ENCODE data around the gene ADM2. TPM values are rescaled to one million over a fixed set of nuclear protein-coding genes. Genes with fewer than 3 reads are reported as not detected.

Gene ADM2
- total RNA-seq, 1 donor from 2014 or later, result not detected

DNA sequence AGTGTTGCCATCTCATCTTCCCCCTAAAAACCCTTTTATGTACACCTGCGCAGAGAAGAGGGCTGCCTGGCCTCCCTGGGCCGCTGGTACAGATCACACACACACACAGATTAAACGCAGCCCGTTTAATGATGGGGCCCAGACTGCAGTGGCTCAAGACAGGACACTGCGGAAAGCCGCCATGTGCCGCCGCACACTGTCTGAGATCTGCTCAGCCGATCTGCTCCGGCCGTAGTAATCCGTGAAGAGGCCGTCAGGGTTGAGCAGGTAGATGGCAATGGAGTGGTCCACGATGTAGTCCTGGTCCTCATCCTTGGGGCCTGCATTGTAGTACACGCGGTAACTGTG is 42.1 kb downstream of the ADM2 start:
- Histone ChIP-seq H3K4me3 (no peak overlapping the region), H3K36me3 (peaks cover 0 to 53% of the 10 kb centered on the region in 2 donors), H3K9me3 (no peaks in the 10 kb centered on the region), H3K4me1 (peaks cover 31% of the 10 kb centered on the region), H3K27me3 (no peaks in the 10 kb centered on the region), H3K27ac (no peak overlapping the region)
- no peak for DNase-seq (ENCODE audit: extremely low spot score in 2 of 2)
- intact Hi-C loops (cut with DNase I), result loop anchor here (10.0 kb wide), 1 partner anchor 259 kb away; the partner anchor contains the start of gene MAPK12
- TF ChIP-seq CTCF (IDR thresholded peaks at IDR 0.05), result no peak
- no peak for TF ChIP-seq POLR2AphosphoS5 (IDR thresholded peaks at IDR 0.05; ENCODE audit: insufficient read depth in 1 of 2, low read depth in 1 of 2)
- no peak for TF ChIP-seq POLR2A (IDR thresholded peaks at IDR 0.05)

- Histone ChIP-seq H3K4me3 (peak overlapping the region; percentile 61 to 84), H3K27ac (no peak overlapping the region), H3K9me3 (no peaks in the 10 kb centered on the region), H3K27me3 (no peaks in the 10 kb centered on the region), H3K4me1 (peaks cover 37% of the 10 kb centered on the region), H3K36me3 (peaks cover 0 to 47% of the 10 kb centered on the region in 2 donors)
- TF ChIP-seq POLR2AphosphoS5 (IDR thresholded peaks at IDR 0.05; ENCODE audit: insufficient read depth in 1 of 2, low read depth in 1 of 2) (no peak), POLR2A (IDR thresholded peaks at IDR 0.05) (no peak), CTCF (IDR thresholded peaks at IDR 0.05) (no peak)
- DNase-seq (ENCODE audit: extremely low spot score in 2 of 2), result no peak
- intact Hi-C loops (cut with DNase I), result loop anchor here (10.0 kb wide), 1 partner anchor 259 kb away; the partner anchor contains the start of gene MAPK12
Observed at GRCh38 chr22:50523806-50524675, 42.7 kb downstream of the ADM2 start.

DNA sequence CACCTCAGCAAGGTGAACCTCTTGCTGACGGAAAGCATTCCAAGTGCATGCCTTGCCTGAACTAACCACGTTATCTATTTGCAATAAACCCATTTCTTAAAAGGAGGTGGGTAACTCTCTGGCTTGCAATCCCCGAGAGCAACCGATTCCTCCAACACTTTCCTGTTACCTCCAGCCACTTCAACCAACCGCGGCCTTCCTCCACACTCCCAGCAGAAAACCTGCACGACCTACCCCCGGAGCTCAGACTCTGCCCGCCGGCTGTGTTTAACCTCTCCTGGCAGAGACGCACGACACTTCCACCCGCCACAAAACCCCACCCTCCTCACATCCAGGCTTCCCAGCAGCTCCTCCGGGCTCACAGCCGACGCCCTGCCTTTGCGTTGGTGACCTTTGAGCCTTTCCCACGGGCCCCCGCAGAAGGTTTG is 43.3 kb downstream of the ADM2 start:
- TF ChIP-seq POLR2AphosphoS5 (IDR thresholded peaks at IDR 0.05; ENCODE audit: insufficient read depth in 1 of 2, low read depth in 1 of 2), result no peak
- no peak for TF ChIP-seq CTCF (IDR thresholded peaks at IDR 0.05)
- TF ChIP-seq POLR2A (IDR thresholded peaks at IDR 0.05), result no peak
- H3K36me3 ChIP-seq, result peaks cover 0 to 41% of the 10 kb centered on the region in 2 donors
- intact Hi-C loops (cut with DNase I), result loop anchor here (5.0 to 10.0 kb wide), 2 partner anchors 58 to 260 kb away; partner anchors contain the start of genes CHKB and MAPK12
- H3K4me3 ChIP-seq, result peak overlapping the region; percentile 61 to 84
- H3K9me3 ChIP-seq, result no peaks in the 10 kb centered on the region
- peaks cover 43% of the 10 kb centered on the region for H3K4me1 ChIP-seq
- H3K27me3 ChIP-seq, result no peaks in the 10 kb centered on the region
- H3K27ac ChIP-seq, result peak overlapping the region; percentile 92
- no peak for DNase-seq (ENCODE audit: extremely low spot score in 2 of 2)

GRCh38 chr22:50525104-50525857 is 43.9 kb downstream of the ADM2 start, which contains the start of gene SCO2:
TSS of gene SCO2 (minus strand) at chr22:50525598. CDS start at chr22:50524411, 1,187 bp downstream.
- DNase-seq (ENCODE audit: extremely low spot score in 2 of 2), result no peak
- H3K27ac ChIP-seq, result peak within 1 kb of the TSS; percentile 92
- peak within 1 kb of the TSS; percentile 61 to 84 for H3K4me3 ChIP-seq
- intact Hi-C loops (cut with DNase I), result loop anchor here (5.0 to 10.0 kb wide), 2 partner anchors 57 to 260 kb away; partner anchors contain the start of genes CHKB and MAPK12
- H3K36me3 ChIP-seq, result peaks cover 0 to 37% of the 10 kb centered on the region in 2 donors
- H3K27me3 ChIP-seq, result no peaks in the 10 kb centered on the region
- H3K4me1 ChIP-seq, result peaks cover 45% of the 10 kb centered on the region
- H3K9me3 ChIP-seq, result no peaks in the 10 kb centered on the region
- TF ChIP-seq POLR2A (IDR thresholded peaks at IDR 0.05) (peak; percentile 45 to 52), POLR2AphosphoS5 (IDR thresholded peaks at IDR 0.05; ENCODE audit: insufficient read depth in 1 of 2, low read depth in 1 of 2) (peak; percentile 79 to 90), CTCF (IDR thresholded peaks at IDR 0.05) (peak in 1 of 3 experiments; percentile 45)

All from vagina (tissue), 2 donors.